DOHH2 (cell line): Measurements from ENCODE around the gene B3GALT5.

Experiments used
- EZH2phosphoT487 ChIP-seq: fragments of 200-600 bp; sonication (generic); IDR thresholded peaks from 2 replicates; pipeline ENCODE4 v1.6.1; 2017; ENCODE audit warnings: borderline replicate concordance, mild to moderate bottlenecking, antibody characterized with exemption, low read length, moderate library complexity, mixed read lengths
- TF ChIP-seq, protein P1 (sequence below): fragments of 200-600 bp; sonication (generic); IDR thresholded peaks from one replicate; pipeline ENCODE4 v1.5.1; 2014; ENCODE audit warnings: antibody characterized with exemption, mild to moderate bottlenecking, low read depth, low read length; ENCODE audit not compliant: poor library complexity, severe bottlenecking

DNA sequence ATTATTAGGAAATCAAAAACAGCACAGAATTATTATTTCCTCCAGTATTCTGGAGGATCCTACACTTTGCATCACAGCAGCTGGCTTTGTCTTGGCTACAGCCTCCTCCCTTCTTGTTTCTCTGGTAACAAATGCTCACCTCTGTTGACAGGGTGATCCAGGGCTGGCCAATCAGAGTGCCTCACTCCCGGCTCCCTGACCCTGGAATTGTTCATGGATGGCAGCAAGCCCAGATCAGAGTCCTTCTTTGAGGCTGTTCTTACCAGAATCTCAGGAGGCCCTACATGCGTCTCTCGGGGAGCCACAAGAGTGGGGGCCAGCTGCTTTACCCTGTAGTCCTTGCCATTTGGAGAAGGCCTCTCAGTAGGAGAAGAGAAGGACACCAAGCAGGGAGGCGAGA is 83.9 kb downstream of the B3GALT5 start:
- TF ChIP-seq, protein P1, sequence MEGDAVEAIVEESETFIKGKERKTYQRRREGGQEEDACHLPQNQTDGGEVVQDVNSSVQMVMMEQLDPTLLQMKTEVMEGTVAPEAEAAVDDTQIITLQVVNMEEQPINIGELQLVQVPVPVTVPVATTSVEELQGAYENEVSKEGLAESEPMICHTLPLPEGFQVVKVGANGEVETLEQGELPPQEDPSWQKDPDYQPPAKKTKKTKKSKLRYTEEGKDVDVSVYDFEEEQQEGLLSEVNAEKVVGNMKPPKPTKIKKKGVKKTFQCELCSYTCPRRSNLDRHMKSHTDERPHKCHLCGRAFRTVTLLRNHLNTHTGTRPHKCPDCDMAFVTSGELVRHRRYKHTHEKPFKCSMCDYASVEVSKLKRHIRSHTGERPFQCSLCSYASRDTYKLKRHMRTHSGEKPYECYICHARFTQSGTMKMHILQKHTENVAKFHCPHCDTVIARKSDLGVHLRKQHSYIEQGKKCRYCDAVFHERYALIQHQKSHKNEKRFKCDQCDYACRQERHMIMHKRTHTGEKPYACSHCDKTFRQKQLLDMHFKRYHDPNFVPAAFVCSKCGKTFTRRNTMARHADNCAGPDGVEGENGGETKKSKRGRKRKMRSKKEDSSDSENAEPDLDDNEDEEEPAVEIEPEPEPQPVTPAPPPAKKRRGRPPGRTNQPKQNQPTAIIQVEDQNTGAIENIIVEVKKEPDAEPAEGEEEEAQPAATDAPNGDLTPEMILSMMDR: no peak
- TF ChIP-seq EZH2phosphoT487: no peak
